Uterus (tissue), 2 donors: ENCODE results near the gene DPF3.

Experiments
- CTCF ChIP-seq, 4 experiments: fragments of 200-600 bp in 2 of 4; fragments of 450-650 bp in 2 of 4; sonication (generic) in 2 of 4; IDR thresholded peaks; one replicate each; pipeline ENCODE4 v1.5.1; 2016 to 2019; ENCODE audit warnings: antibody characterized with exemption in 4 of 4, mild to moderate bottlenecking in 2 of 4, moderate library complexity in 1 of 4
- POLR2A ChIP-seq, 2 donors: fragments of 450-650 bp; IDR thresholded peaks; one replicate each; pipeline ENCODE4 v1.6.1; 2016; ENCODE audit warnings: antibody characterized with exemption in 2 of 2, mild to moderate bottlenecking in 1 of 2, moderate library complexity in 1 of 2

DNA sequence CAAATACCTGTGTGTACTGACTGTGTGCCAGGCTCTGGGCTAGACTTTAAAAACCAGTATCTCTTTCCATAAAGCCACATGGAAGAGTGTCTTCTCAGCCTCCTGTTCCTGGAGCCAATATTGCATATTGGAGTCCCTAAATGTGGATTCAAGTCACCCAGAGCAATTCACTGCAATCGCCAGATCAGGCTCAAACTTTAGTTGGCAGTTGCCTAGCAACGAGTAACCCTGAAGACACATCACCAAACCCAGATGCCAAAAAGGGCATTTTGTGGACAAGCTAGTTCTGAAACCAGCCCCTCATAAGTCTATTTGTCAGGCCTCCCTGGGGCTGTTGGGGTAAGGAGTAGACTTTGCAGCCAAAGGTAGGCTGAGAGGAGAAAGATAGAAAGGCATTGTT, 13.7 kb downstream of the DPF3 start:
- TF ChIP-seq CTCF (IDR thresholded peaks at IDR 0.05): no peak
- no peak for TF ChIP-seq POLR2A (IDR thresholded peaks at IDR 0.05)
